ENCODE measurements around the gene RNASE11. TPM values are rescaled to one million over a fixed set of nuclear protein-coding genes. Genes with fewer than 3 reads are reported as not detected.

RNASE11 gene
- total RNA-seq, 2 experiments from 2014 or later = not detected

- no peak overlapping the region for H3K27ac Mint-ChIP-seq
- intact Hi-C loops (cut with micrococcal nuclease) = no loop called here
- TF ChIP-seq CTCF (IDR thresholded peaks at IDR 0.05) = no peak
- ChIA-PET CTCF (no interaction called here), POLR2A (interaction anchor here (0.6 kb wide), 1 partner anchor 67 kb away, joined by 3 read pairs; no protein-coding TSS in a partner anchor)
- DNase-seq (no peak), ATAC-seq (no peak)
- no peak overlapping the region for H3K4me3 Mint-ChIP-seq
- no peaks in the 10 kb centered on the region for H3K4me1 Mint-ChIP-seq (ENCODE audit: low read depth)
- H3K36me3 Mint-ChIP-seq (ENCODE audit: low read depth) = no peaks in the 10 kb centered on the region
- H3K27me3 Mint-ChIP-seq = peaks cover 3% of the 10 kb centered on the region
- no peaks in the 10 kb centered on the region for H3K9me3 Mint-ChIP-seq
Measured at GRCh38 chr14:20550926-20551325, 36.9 kb downstream of the RNASE11 start.

- TF ChIP-seq CTCF (IDR thresholded peaks at IDR 0.05) = no peak
- Mint-ChIP-seq H3K27ac (no peak overlapping the region), H3K4me1 (ENCODE audit: low read depth) (no peaks in the 10 kb centered on the region), H3K36me3 (ENCODE audit: low read depth) (no peaks in the 10 kb centered on the region), H3K9me3 (no peaks in the 10 kb centered on the region), H3K27me3 (peaks cover 4% of the 10 kb centered on the region), H3K4me3 (no peak overlapping the region)
- POLR2A ChIA-PET = interaction anchor here (0.6 kb wide), 1 partner anchor 52 kb away, joined by 4 read pairs; no protein-coding TSS in a partner anchor
- CTCF ChIA-PET = interaction anchor here (2.5 kb wide), 1 partner anchor 18 kb away, joined by 15 read pairs; no protein-coding TSS in a partner anchor
- DNase-seq (no peak), ATAC-seq (no peak)
- intact Hi-C loops (cut with micrococcal nuclease) = no loop called here
Measured at GRCh38 chr14:20548414-20549158, 39.2 kb downstream of the RNASE11 start.

- intact Hi-C loops (cut with micrococcal nuclease) = no loop called here
- POLR2A ChIA-PET = no interaction called here
- Mint-ChIP-seq H3K36me3 (ENCODE audit: low read depth) (no peaks in the 10 kb centered on the region), H3K27me3 (peaks cover 4% of the 10 kb centered on the region), H3K4me1 (ENCODE audit: low read depth) (no peaks in the 10 kb centered on the region), H3K27ac (no peak overlapping the region), H3K4me3 (no peak overlapping the region), H3K9me3 (no peaks in the 10 kb centered on the region)
- CTCF ChIA-PET = interaction anchor here (2.5 kb wide), 1 partner anchor 16 kb away, joined by 15 read pairs; no protein-coding TSS in a partner anchor
- TF ChIP-seq CTCF (IDR thresholded peaks at IDR 0.05) = no peak
- DNase-seq (no peak), ATAC-seq (no peak)
Measured at GRCh38 chr14:20546877-20547276, 40.9 kb downstream of the RNASE11 start.

GRCh38 chr14:20539906-20540305 lies 47.9 kb downstream of the RNASE11 start:
- no peak for ATAC-seq
- no peaks in the 10 kb centered on the region for H3K4me1 Mint-ChIP-seq (ENCODE audit: low read depth)
- H3K27me3 Mint-ChIP-seq = no peaks in the 10 kb centered on the region
- intact Hi-C loops (cut with micrococcal nuclease) = no loop called here
- CTCF ChIA-PET = interaction anchor here (0.6 to 1.4 kb wide), 2 partner anchors 9 to 598 kb away, joined by 3 to 5 read pairs; no protein-coding TSS in a partner anchor
- TF ChIP-seq CTCF (IDR thresholded peaks at IDR 0.05) = no peak
- no peak overlapping the region for H3K4me3 Mint-ChIP-seq
- POLR2A ChIA-PET = no interaction called here
- no peaks in the 10 kb centered on the region for H3K36me3 Mint-ChIP-seq (ENCODE audit: low read depth)
- H3K27ac Mint-ChIP-seq = no peak overlapping the region
- DNase-seq = no peak
- H3K9me3 Mint-ChIP-seq = no peaks in the 10 kb centered on the region

Other genes starting within 250 kb of the RNASE11 start
- gene PARP2, start 244.4 kb downstream of the RNASE11 start, total RNA-seq = 10 to 100 TPM; 45.7 to 46.5 TPM
- 10 to 100 TPM; 22.8 to 25.3 TPM for gene TEP1, start 174.5 kb downstream of the RNASE11 start, total RNA-seq
- under 1 TPM; 0.54 to 0.59 TPM for gene KLHL33, start 151.8 kb downstream of the RNASE11 start, total RNA-seq
- 10 to 100 TPM; 39.5 to 40.7 TPM for gene OSGEP, start 133.2 kb downstream of the RNASE11 start, total RNA-seq
- gene APEX1, start 132.8 kb downstream of the RNASE11 start, total RNA-seq = 100 to 1,000 TPM; 196 to 211 TPM
- 10 to 100 TPM; 21.0 to 27.3 TPM for gene PIP4P1, start 126.6 kb downstream of the RNASE11 start, total RNA-seq
- 100 to 1,000 TPM; 176 to 183 TPM for gene PNP, start 118.6 kb downstream of the RNASE11 start, total RNA-seq
- gene RNASE10, start 82.5 kb downstream of the RNASE11 start, total RNA-seq = under 1 TPM in 1 of 2 experiments, not detected in 1; 0.23 TPM
- gene RNASE9, start 27.0 kb downstream of the RNASE11 start, total RNA-seq = not detected
- not detected for gene RNASE12, start 3.4 kb upstream of the RNASE11 start, total RNA-seq
- gene OR6S1, start 53.7 kb upstream of the RNASE11 start, total RNA-seq = not detected
- gene RNASE4, start 96.6 kb upstream of the RNASE11 start, total RNA-seq = 1 to 10 TPM; 1.0 to 1.1 TPM
- gene ANG, start 100.8 kb upstream of the RNASE11 start, total RNA-seq = under 1 TPM; 0.87 to 0.92 TPM
- not detected for gene EDDM3A, start 157.9 kb upstream of the RNASE11 start, total RNA-seq
- not detected for gene EDDM3B, start 180.4 kb upstream of the RNASE11 start, total RNA-seq
- under 1 TPM in 1 of 2 experiments, not detected in 1; 0.25 TPM for gene RNASE6, start 193.3 kb upstream of the RNASE11 start, total RNA-seq
- not detected for gene RNASE1, start 214.8 kb upstream of the RNASE11 start, total RNA-seq